GM19468 (cell line): ENCODE data around the gene PXDC1.

Source experiments
- ATAC-seq: cut with Tn5 transposase; IDR thresholded peaks from one replicate; pipeline ENCODE4 v1.9.1; 2021; ENCODE audit warnings: mild to moderate bottlenecking, moderate library complexity, moderate number of reproducible peaks; ENCODE audit not compliant: unreplicated experiment; ENCODE audit errors: extremely low read depth

The PXDC1 gene

DNA sequence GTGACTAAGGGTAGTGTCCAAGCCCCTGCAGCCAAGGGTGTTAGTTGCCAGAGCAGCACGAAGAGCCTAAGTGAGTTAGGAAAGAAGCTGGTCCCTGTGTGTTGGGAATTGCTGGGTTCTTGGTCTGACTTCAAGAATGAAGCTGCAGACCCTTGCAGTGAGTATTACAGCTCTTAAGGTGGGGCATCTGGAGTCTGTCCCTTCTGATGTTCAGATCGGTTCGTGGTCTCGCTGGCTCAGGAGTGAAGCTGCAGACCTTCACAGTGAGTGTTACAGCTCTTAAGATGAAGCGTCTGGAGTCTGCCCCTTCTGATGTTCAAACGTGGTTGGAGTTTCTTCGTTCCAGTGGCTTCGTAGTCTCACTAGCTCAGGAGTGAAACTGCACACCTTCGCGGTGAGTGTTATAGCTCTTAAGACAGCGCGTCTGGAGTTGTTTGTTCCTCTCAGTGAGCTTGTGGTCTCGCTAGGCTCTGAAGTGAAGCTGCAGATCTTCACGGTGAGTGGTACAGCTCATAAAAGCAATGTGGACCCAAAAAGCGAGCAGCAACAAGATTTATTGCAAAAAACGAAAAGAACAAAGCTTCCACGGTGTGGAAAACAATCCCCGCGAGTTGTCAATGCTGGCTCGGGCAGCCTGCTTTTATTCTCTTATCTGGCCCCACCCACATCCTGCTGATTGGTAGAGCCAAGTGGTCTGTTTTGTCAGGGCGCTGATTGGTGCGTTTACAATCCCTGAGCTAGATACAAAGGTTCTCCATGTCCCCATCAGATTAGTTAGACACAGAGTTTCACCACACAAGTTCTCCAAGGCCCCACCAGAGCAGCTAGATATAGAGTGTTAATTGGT is 31.8 kb downstream of the PXDC1 start:
- no peak for ATAC-seq

DNA sequence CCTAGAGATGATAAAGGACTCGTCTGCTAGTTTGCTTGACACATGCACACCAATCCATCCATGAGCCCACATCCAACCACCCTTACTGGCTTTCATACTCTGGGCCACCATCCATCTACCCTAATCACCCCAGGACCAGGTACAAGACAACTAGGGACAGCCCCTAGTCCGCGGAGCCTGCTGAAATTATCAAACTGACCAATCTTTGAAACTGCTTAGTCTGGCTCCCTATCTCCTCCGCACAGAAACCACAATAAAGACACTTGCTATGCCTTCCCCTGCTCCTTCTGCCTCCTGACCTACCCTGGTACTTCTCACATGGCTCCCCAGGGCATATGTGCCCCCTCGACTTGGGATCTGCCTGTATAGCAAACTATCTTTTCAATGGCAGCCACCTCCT is 33.1 kb downstream of the PXDC1 start:
- no peak for ATAC-seq

DNA sequence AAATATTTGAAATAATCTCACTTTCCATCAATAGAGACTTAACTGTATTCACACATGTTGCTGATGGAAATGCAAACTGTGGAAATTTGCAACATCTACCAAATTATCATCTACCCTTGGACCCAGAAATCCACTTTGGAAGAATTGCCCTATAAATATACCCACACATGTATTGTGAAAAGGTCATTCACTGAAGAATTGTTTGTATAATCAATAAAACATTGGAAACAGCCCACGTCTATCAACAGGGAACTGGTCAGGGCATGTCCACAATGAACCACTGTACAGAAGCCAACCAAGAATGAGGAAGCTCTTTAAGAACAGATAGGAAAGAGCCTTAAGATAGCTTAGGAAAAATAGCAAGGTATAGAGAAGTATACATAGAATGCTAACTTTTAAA is 36.2 kb downstream of the PXDC1 start:
- ATAC-seq, result no peak

DNA sequence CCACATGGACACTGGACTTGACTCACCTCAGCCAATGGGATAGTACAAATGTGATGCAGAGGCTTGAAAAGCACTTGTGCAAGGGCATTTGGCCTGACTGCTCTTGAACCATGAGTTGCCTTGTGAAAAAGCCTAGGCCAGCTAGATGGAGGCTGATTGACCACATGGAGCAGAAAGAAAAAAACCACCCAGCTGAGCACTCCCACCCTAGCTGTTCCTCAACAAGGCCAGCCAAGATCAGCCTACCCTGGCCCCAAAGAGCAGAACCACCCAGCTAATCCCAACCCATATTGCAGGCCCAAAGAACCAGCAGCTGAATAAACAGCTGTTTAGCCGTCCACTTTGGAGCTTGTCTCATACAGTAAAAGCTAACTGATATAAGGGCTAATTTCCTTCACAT is 36.7 kb downstream of the PXDC1 start:
- ATAC-seq, result no peak

DNA sequence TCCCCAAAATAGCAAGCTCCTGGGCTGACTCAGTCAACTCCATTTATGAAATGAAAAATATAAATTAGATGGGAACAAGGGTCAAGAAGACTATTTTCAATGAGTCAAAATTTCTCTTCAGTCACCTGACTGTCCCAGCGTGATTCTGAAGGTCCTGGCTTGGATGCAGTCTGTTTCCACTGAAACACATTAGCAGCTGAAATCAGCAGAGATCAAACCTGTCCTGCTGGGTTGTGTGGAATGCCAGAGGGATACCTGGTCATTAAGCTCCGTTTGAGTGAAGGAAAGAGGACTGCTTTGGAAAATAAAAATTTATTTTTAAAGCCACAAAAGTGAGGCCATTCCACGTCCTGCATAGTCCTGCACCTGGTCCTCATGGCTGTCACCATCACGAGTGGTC is 37.4 kb downstream of the PXDC1 start:
- no peak for ATAC-seq

DNA sequence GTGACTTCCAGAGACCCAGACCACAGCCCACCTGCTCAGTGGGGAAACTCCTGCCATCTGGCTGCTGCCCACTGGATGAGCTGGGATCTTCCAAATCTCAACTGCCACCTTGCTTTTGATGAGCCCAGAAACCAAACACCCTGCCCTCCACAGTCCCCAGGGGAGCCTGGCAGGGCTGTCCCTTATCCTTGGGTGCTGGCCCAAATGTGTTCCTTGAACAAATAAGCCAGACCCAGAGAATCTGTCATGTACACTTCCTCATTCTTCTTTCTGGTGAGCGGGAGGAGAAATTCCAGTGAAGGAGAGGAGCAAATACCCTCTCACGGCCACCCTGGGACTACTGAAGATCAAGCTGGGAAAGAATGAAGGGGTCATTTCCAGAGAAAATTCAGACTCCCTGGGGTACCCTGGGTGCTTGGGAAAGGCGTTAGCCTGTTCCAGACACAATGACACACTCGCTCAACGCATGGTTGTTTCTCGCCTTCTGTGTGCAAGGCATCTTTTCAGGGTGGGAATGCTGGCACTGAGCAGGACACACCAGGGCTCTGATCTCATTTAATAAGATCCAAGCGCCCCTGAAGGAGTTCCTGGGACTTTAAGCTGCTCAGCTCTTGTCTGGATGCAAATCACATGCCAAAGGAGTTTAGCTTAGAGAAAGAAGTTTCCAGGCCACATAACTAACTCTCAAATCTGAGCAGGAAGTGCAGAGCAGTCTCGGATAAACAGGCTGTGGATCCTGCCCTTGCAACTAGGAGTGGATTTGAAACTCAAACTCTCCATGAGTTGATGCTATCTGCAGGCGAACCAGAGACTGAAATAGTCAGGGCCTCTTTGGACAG is 38.5 kb downstream of the PXDC1 start:
- no peak for ATAC-seq

DNA sequence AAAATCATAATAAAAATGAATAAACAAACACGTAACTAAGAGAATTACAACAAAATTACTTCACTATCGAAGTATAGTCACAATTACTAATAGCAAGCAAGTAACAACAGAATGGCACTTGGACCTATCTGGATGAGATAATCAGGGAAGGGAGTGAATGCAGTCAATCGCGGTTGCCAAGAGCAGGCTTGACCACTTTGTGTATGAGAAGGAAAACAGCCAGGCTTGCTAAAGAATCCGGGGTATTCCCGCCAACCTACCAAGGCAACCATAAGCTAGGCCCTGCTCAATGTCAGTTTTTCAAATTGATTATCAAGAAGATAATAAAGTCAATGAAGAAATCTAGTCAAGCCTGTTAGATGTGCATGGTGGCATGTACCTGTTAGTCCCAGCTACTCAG is 39.7 kb downstream of the PXDC1 start:
- no peak for ATAC-seq

DNA sequence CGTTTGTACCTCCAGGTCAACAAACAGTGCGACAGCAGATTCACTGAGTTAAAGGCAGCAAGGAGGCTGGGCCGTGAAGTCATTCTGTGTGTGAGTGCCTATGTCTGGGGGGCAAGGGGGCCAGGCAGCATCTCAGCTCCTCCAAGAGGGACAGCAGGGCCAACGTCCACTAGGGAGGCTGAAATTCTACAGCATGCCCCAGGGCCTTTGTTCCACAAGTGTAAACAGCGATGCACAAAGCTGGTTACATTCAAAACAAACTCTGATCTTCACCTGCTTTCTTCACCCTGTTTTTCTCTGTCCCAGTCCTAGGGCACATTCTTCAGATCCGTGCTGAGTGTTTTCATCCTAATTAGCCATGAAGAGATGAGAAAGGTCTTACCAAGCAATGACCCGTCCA is 41.1 kb downstream of the PXDC1 start:
- no peak for ATAC-seq

DNA sequence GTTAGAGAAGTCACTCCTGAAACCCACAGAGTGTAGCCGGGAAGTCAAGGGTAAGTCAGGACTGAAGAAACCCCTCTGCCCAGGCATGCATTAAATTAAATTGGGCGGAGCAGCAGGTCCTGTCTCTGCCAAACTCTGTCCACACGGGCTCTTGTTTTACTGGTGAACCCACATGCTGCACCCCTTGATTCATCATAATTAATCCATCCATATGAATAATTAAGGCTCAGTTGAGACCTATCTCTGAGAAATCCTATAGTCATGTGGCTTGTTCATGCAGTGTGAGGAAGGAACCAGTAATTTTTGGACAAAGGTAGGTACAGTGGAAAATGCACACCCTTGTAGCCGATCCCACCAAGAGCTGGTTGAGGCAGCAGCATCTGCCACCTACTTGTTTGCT is 43.0 kb downstream of the PXDC1 start:
- ATAC-seq, result no peak

DNA sequence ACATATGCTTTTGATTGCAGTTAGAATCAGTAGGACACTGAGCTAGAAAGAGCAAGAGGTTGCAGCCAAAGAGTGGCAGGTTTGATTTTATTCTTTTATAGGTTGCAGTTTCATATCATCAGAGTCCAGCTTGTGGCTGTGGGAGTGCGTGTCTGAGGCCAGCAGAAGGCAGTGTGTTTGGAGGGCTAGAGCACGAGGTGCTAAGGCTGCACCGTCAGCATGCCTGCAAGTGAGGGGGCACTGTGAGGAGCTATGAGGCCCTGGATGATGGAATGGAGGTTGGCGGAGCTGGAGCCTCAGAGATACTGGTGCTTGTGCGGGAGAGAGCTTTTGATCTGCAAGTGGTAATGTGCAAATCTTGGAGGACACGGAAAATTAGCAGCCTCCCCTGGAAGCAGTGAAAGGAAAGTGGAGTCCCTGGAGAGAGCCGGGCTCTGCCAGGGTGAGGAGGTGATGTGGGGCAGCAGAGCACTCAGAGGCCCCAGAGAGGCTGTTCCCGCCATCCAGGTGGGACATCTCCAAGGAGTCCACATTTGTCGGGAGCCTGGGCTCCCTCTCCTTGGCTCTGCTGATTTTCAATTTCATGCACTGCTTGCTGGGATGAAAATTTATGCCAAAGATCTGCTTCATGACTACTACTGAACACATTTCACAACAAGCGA is 43.6 kb downstream of the PXDC1 start:
- no peak for ATAC-seq

DNA sequence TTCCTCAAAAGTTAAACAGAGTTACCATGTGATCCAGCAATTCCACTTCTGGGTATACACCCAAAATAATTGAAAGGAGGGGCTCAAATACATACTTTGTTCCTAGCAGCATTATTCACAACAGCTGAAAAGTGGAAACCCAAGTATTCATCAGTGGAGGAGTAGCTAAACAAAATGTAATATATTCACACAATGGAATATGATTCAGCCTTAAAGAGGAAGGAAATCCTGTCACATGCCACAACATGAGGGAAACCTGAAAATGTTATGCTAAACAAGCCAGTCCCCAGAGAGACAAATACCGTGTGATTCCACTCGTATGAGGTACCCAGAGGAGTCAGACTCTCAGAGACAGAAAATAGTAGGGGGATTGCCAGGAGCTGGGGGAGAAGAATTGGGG is 44.5 kb downstream of the PXDC1 start:
- ATAC-seq, result no peak

DNA sequence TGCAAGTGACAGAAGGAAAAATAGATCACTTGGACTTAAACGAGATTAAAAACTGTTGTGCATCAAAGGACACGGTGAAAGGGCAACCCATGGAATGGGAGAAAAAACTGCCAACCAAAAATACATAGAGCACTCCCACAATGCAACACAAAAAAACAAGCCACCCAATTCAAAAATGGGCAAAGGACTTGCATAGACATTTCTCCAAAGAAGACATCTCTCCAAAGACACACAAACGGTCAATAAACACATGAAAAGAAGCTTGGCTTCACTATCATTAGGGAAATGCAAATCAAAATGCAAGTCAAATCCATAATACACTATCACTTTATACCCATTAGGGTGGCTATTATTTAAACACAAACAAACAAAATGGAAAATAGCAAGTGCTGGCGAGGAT is 45.0 kb downstream of the PXDC1 start:
- ATAC-seq, result no peak

DNA sequence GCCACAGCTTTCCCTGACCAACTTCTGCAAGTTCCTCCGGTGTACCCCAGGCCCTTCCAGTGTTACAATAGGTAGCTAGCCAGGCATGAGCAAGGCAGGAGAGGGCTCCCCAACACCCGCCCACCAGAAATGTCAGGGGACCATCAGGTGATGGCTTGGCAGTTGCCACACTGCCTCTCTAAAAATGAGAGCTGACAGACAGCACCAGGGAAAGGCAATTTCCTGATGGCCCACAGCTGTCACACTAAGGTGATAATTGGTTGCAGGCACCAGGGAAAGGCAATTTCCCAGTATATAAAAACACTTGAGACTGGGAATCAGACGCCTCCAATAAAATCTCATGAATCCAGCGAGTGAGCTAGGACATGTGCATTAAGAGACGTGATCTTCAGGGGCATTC is 49.9 kb downstream of the PXDC1 start:
- no peak for ATAC-seq

DNA sequence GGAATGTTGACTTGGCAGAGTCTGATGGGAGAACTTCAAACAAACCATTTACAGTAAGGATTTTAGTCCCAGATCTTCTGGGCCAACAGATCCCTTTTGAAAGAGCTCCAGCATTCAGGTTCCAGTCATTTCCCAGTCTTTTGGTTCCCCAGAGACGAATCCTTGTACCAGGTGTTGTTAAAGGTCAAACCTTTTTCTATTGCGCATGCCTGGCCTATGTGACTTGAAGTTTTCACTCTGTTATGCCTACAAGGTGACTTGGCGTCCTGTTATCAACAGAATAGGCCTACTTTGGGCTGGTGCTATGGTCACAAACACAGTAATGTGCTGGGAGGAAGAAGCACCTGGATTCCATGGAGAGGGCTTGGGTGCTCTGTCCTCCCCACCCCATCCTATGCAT is 52.3 kb downstream of the PXDC1 start:
- ATAC-seq, result no peak

DNA sequence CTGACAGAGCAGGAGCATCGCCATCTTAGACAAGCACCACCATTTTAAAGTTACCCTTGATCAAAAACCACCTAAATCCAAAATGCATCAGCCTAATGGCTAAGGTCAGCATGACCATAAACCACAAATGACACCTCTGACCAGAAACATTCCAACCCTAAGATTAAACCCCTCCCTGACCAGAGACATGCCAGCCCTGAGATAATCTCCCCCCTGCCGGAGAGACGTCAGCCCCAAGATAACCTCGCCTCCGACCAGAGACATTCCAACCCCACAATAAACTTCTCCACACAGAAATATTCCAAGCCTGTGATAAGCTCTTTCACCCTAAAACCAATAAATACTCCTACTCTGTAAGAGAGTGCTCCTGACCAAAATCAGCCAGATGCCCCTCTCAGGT is 53.5 kb downstream of the PXDC1 start:
- no peak for ATAC-seq

DNA sequence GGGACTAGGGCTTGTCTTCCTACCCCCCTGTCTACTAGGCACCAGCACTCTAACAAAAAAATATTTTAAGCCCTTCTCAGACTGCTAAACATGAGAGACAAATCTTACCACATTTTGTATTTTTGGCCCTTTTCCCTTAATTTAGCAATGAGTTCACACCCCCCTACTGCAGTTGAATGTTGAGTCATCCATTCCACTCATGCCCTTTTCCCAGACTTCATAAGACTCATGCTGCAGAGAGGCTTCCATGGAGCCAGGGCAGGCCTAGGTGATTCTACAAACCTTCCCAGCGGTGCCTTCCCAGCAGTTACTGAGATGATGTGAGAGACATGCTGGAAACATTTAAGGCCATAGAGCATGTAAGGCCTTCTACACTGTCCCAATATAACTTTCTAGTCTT is 53.9 kb downstream of the PXDC1 start:
- no peak for ATAC-seq

DNA sequence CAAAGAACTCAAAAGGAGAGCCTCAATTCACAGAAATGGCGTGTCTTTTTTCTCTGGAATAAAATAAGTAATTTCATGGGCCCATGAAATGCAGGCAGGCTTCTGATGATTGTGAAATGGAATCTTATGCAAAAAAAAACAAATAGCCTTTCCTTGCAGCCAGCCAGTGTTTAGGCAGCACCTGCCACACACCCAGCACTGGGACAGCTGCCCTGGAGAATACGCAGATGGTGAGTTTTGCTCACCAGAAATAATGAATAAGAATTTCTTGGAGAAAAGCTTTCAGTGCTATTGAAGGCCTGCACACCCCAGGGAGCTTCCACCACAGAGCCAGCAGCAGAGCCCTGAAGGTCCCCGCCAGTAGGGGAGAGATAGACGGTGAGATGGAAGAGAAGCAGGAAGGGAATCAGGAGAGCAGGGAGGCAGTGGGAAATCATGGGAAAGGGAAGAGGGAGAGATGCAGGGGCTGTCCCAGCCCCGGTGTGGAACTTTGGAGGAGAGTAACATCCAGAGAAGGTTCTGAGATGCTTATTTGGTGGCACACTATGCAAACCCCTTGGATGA is 54.9 kb downstream of the PXDC1 start:
- no peak for ATAC-seq

DNA sequence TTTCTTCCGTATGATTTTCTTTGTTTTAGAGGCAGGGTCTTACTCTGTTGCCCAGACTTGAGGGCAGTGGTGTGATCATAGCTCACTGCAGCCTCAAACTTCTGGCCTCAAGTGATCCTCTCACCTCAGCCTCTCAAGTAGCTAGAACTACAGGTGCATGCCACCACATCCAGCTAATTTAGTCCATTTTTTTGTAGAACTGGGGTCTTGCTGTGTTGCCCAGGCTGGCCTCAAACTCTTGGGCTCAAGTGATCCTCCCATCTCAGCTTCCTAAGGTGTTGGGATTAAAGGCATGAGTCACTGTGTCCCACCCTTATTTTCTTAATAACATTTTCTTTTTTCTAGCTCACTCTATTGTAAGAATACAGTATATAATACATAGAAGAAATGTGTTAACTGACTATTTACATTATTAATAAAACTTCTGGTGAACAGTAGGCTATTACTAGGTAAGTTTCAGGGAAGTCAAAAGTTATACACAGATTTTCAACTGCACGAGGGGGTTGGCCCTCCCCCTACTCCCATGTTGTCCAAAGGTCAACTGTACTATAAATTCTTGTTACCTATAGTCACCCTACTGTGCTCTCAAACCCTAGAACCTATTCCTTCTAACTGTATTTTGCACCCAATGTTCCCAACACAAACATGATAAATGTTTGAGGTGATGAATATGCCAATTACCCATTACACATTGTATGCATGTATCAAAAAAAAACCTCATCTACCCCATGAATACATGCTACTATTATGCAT is 56.3 kb downstream of the PXDC1 start:
- no peak for ATAC-seq

DNA sequence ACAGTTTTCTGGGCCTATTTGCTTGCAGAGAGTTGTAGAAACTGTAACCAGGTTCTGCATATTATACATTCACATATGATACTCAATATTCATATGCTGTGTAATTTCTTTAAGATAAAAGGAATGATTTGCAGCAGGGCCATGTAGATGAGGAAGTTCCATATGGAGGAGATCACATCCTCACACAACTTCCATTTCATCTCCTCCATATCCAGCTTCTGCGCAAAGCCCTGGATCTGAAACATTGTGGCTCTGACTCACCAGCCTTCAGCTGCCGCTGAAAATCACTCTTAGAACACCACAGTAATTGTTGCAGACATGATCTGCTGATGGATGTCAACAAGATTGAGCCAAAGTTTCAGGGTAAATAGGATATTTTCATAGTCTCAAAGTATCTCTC is 57.7 kb downstream of the PXDC1 start:
- no peak for ATAC-seq

DNA sequence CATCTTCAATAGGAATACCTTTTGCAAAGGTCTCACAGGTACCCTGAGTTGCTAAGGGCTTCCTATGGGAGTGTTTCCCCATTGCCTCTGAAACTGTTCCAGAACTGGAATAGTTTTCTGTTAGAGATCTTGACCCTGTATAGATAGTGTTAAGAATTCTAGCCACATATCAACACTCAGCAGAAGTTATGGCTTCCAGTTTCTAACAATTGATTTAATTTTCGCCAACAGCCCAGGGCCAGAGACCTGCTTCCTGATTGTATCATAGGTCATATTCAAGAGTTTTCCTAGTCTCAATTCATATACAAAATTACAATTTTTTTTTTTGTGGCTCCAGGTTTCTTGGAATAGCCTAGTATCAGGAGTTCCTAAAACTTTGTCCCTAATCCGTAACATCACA is 61.0 kb downstream of the PXDC1 start:
- ATAC-seq, result no peak
